SK-N-SH treated with all-trans-retinoic acid at 6 μM for 48 hours (cell line): ENCODE data around the gene YAF2.

Experiments
- ATAC-seq: fragments of 200-7000 bp; cut with Tn5 transposase; 3 replicates; pipeline ENCODE4 v1.9.1; 2020; ENCODE audit warnings: mild to moderate bottlenecking, moderate library complexity
- BACH2 ChIP-seq: fragments of 250-450 bp; sonication (Bioruptor Pico); IDR thresholded peaks from 2 replicates; pipeline ENCODE4 v1.9.0; 2021; ENCODE audit warnings: mild to moderate bottlenecking, borderline replicate concordance
- CSDC2 ChIP-seq: fragments of 250-450 bp; sonication (Bioruptor Pico); IDR thresholded peaks from 2 replicates; pipeline ENCODE4 v1.5.0; 2020; ENCODE audit warnings: mild to moderate bottlenecking, moderate library complexity
- ESRRG ChIP-seq: fragments of 250-450 bp; sonication (Bioruptor Pico); IDR thresholded peaks from 2 replicates; pipeline ENCODE4 v1.6.1; 2021; ENCODE audit warnings: mild to moderate bottlenecking
- GLIS3 ChIP-seq: fragments of 250-450 bp; sonication (Bioruptor Pico); IDR thresholded peaks from 2 replicates; pipeline ENCODE4 v1.5.0; 2020; ENCODE audit warnings: mild to moderate bottlenecking, moderate library complexity
- ISL1 ChIP-seq: fragments of 250-450 bp; sonication (Bioruptor Pico); IDR thresholded peaks from 2 replicates; pipeline ENCODE4 v2.1.2; 2022; ENCODE audit warnings: mild to moderate bottlenecking, moderate library complexity
- OSR1 ChIP-seq: fragments of 250-450 bp; sonication (Bioruptor Pico); IDR thresholded peaks from 2 replicates; pipeline ENCODE4 v1.8.0; 2022; ENCODE audit warnings: moderate library complexity, mild to moderate bottlenecking, inconsistent platforms
- PPARA ChIP-seq: fragments of 250-450 bp; sonication (Bioruptor Pico); IDR thresholded peaks from 2 replicates; pipeline ENCODE4 v1.5.0; 2020; ENCODE audit warnings: mild to moderate bottlenecking, borderline replicate concordance
- RARB ChIP-seq: fragments of 250-450 bp; sonication (Bioruptor Pico); IDR thresholded peaks from 2 replicates; pipeline ENCODE4 v1.8.0; 2021; ENCODE audit warnings: mild to moderate bottlenecking, moderate library complexity
- SNAI2 ChIP-seq: fragments of 250-450 bp; sonication (Bioruptor Pico); IDR thresholded peaks from 2 replicates; pipeline ENCODE4 v1.5.0; 2020; ENCODE audit warnings: mild to moderate bottlenecking, moderate library complexity
- TOX ChIP-seq: fragments of 250-450 bp; sonication (Bioruptor Pico); IDR thresholded peaks from 2 replicates; pipeline ENCODE4 v1.8.0; 2021; ENCODE audit warnings: mild to moderate bottlenecking, moderate library complexity, borderline replicate concordance
- ZC3H10 ChIP-seq: fragments of 250-450 bp; sonication (Bioruptor Pico); IDR thresholded peaks from 2 replicates; pipeline ENCODE4 v1.5.1; 2021; ENCODE audit warnings: mild to moderate bottlenecking, moderate library complexity
- ZFP3 ChIP-seq: fragments of 250-450 bp; sonication (Bioruptor Pico); IDR thresholded peaks from 2 replicates; pipeline ENCODE4 v1.5.0; 2020; ENCODE audit warnings: mild to moderate bottlenecking, moderate library complexity
- ZFP30 ChIP-seq: fragments of 450-650 bp; formaldehyde crosslinking; IDR thresholded peaks from 2 replicates; pipeline ENCODE4 v1.5.0; 2022; ENCODE audit warnings: mild to moderate bottlenecking, moderate library complexity
- ZNF70 ChIP-seq: fragments of 450-650 bp; formaldehyde crosslinking; IDR thresholded peaks from 2 replicates; pipeline ENCODE4 v1.5.0; 2020; ENCODE audit warnings: mild to moderate bottlenecking, moderate library complexity
- TF ChIP-seq, protein P1 (sequence below): fragments of 250-450 bp; sonication (Bioruptor Pico); IDR thresholded peaks from 2 replicates; pipeline ENCODE4 v1.8.0; 2021; ENCODE audit warnings: low read depth, mild to moderate bottlenecking, moderate library complexity, borderline replicate concordance
- TF ChIP-seq, protein P2 (sequence below): fragments of 250-450 bp; sonication (Bioruptor Pico); IDR thresholded peaks from 2 replicates; pipeline ENCODE4 v1.5.1; 2021; ENCODE audit warnings: mild to moderate bottlenecking, moderate library complexity
- TF ChIP-seq, protein P3 (sequence below): fragments of 250-450 bp; sonication (Bioruptor Pico); IDR thresholded peaks from 2 replicates; pipeline ENCODE4 v1.5.0; 2020; ENCODE audit warnings: mild to moderate bottlenecking, moderate library complexity
- TF ChIP-seq, protein P4 (sequence below): fragments of 250-450 bp; sonication (Bioruptor Pico); IDR thresholded peaks from 2 replicates; pipeline ENCODE4 v1.8.0; 2020; ENCODE audit warnings: mild to moderate bottlenecking, moderate library complexity, borderline replicate concordance

Gene YAF2

DNA sequence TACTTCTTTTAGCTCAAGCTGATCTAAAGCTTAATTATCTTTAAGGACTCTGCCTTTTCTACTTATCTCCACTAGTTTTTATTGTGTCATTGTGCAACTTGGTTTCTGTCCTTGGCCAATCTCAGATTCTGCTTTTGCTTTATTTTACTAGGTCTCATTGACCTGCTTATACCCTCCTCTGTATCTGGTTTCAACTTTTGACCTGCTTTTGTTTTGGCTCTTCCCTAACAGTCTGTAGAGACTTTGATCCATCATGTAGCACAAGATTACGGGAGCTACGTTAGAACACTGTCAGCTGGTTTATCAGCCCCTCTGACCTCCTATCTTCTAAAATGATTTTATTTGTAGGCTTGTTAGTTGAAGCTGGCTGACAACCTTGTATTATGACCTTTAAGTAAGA, 44.2 kb upstream of the YAF2 start:
- ATAC-seq = no peak
- TF ChIP-seq PPARA (no peak), OSR1 (CRISPR knock-in tag) (no peak), ZFP30 (CRISPR knock-in tag) (no peak), BACH2 (no peak), CSDC2 (CRISPR knock-in tag) (no peak), ZC3H10 (no peak), RARB (CRISPR knock-in tag) (no peak), ESRRG (CRISPR knock-in tag) (no peak), TOX (CRISPR knock-in tag) (no peak), GLIS3 (no peak), ZFP3 (CRISPR knock-in tag) (no peak), ZNF70 (CRISPR knock-in tag) (no peak), ISL1 (CRISPR knock-in tag) (no peak)
- TF ChIP-seq, protein P1, sequence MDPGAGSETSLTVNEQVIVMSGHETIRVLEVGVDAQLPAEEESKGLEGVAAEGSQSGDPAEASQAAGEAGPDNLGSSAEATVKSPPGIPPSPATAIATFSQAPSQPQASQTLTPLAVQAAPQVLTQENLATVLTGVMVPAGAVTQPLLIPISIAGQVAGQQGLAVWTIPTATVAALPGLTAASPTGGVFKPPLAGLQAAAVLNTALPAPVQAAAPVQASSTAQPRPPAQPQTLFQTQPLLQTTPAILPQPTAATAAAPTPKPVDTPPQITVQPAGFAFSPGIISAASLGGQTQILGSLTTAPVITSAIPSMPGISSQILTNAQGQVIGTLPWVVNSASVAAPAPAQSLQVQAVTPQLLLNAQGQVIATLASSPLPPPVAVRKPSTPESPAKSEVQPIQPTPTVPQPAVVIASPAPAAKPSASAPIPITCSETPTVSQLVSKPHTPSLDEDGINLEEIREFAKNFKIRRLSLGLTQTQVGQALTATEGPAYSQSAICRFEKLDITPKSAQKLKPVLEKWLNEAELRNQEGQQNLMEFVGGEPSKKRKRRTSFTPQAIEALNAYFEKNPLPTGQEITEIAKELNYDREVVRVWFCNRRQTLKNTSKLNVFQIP (CRISPR knock-in tag) = no peak
- TF ChIP-seq, protein P2, sequence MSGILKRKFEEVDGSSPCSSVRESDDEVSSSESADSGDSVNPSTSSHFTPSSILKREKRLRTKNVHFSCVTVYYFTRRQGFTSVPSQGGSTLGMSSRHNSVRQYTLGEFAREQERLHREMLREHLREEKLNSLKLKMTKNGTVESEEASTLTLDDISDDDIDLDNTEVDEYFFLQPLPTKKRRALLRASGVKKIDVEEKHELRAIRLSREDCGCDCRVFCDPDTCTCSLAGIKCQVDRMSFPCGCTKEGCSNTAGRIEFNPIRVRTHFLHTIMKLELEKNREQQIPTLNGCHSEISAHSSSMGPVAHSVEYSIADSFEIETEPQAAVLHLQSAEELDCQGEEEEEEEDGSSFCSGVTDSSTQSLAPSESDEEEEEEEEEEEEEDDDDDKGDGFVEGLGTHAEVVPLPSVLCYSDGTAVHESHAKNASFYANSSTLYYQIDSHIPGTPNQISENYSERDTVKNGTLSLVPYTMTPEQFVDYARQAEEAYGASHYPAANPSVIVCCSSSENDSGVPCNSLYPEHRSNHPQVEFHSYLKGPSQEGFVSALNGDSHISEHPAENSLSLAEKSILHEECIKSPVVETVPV (CRISPR knock-in tag) = no peak
- TF ChIP-seq, protein P3, sequence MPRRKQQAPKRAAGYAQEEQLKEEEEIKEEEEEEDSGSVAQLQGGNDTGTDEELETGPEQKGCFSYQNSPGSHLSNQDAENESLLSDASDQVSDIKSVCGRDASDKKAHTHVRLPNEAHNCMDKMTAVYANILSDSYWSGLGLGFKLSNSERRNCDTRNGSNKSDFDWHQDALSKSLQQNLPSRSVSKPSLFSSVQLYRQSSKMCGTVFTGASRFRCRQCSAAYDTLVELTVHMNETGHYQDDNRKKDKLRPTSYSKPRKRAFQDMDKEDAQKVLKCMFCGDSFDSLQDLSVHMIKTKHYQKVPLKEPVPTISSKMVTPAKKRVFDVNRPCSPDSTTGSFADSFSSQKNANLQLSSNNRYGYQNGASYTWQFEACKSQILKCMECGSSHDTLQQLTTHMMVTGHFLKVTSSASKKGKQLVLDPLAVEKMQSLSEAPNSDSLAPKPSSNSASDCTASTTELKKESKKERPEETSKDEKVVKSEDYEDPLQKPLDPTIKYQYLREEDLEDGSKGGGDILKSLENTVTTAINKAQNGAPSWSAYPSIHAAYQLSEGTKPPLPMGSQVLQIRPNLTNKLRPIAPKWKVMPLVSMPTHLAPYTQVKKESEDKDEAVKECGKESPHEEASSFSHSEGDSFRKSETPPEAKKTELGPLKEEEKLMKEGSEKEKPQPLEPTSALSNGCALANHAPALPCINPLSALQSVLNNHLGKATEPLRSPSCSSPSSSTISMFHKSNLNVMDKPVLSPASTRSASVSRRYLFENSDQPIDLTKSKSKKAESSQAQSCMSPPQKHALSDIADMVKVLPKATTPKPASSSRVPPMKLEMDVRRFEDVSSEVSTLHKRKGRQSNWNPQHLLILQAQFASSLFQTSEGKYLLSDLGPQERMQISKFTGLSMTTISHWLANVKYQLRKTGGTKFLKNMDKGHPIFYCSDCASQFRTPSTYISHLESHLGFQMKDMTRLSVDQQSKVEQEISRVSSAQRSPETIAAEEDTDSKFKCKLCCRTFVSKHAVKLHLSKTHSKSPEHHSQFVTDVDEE (CRISPR knock-in tag) = no peak

DNA sequence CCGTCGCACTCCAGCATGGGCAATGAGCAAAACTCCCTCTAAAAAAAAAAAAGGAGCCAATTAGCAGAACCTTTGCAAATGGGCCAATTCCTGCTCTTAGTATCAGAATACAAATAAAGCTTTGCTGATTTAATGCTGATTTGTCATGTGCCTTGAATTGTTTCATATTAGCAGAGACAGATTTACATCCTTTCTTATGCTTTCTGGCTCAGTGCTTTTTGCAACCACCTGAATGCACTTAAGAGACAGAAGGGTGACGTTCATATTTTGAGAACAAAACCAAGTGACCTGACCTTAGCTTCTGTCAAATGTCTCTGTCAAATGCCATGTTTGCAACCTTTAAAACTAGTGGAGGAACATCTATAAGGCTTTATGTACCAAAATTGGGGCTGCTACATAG, 43.8 kb upstream of the YAF2 start:
- no peak for ATAC-seq
- TF ChIP-seq ZFP30 (CRISPR knock-in tag) (no peak), ISL1 (CRISPR knock-in tag) (peak; percentile 61)

DNA sequence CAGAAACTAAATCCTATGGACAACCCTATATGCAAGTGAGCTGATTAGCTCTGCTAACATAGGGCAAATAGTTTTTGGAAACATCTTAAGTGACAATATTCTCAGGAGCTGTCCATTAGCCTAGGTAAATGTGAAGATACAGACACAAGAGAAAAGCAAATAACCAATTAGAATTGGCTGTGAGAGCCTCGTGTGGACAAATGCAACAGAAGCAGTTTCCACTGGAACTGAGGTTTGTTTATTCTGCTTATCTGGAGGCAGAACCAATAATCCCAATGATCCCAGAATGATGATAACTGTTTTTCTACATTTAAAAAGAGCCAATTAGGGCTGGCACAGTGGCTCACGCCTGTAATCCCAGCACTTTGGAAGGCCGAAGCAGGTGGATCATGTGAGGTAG, 43.2 kb upstream of the YAF2 start:
- ATAC-seq = no peak
- TF ChIP-seq ZFP30 (CRISPR knock-in tag) (no peak), BACH2 (no peak), RARB (CRISPR knock-in tag) (no peak), SNAI2 (CRISPR knock-in tag) (no peak), ISL1 (CRISPR knock-in tag) (no peak)
- TF ChIP-seq, protein P4, sequence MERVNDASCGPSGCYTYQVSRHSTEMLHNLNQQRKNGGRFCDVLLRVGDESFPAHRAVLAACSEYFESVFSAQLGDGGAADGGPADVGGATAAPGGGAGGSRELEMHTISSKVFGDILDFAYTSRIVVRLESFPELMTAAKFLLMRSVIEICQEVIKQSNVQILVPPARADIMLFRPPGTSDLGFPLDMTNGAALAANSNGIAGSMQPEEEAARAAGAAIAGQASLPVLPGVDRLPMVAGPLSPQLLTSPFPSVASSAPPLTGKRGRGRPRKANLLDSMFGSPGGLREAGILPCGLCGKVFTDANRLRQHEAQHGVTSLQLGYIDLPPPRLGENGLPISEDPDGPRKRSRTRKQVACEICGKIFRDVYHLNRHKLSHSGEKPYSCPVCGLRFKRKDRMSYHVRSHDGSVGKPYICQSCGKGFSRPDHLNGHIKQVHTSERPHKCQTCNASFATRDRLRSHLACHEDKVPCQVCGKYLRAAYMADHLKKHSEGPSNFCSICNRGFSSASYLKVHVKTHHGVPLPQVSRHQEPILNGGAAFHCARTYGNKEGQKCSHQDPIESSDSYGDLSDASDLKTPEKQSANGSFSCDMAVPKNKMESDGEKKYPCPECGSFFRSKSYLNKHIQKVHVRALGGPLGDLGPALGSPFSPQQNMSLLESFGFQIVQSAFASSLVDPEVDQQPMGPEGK (CRISPR knock-in tag) = no peak
- TF ChIP-seq, protein P1 (CRISPR knock-in tag) = no peak
- TF ChIP-seq, protein P3 (CRISPR knock-in tag) = no peak
